ENCODE measurements around the gene CTNND2.

CTNND2 gene

GRCh38 chr5:11153670-11154382 lies 750.4 kb downstream of the CTNND2 start:
- DNase-seq (ENCODE audit: extremely low spot score): no peak
- CTCF ChIA-PET: interaction anchor here (1.7 to 2.9 kb wide), 2 partner anchors 10 to 11 kb away, joined by 6 to 7 read pairs; no protein-coding TSS in a partner anchor
- TF ChIP-seq, protein P1, sequence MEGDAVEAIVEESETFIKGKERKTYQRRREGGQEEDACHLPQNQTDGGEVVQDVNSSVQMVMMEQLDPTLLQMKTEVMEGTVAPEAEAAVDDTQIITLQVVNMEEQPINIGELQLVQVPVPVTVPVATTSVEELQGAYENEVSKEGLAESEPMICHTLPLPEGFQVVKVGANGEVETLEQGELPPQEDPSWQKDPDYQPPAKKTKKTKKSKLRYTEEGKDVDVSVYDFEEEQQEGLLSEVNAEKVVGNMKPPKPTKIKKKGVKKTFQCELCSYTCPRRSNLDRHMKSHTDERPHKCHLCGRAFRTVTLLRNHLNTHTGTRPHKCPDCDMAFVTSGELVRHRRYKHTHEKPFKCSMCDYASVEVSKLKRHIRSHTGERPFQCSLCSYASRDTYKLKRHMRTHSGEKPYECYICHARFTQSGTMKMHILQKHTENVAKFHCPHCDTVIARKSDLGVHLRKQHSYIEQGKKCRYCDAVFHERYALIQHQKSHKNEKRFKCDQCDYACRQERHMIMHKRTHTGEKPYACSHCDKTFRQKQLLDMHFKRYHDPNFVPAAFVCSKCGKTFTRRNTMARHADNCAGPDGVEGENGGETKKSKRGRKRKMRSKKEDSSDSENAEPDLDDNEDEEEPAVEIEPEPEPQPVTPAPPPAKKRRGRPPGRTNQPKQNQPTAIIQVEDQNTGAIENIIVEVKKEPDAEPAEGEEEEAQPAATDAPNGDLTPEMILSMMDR (IDR thresholded peaks at IDR 0.05; ENCODE audit: control extremely low read depth, extremely low read depth, low read depth, missing control alignments): no peak
- POLR2A ChIA-PET: no interaction called here

GRCh38 chr5:11152368-11152767 lies 751.9 kb downstream of the CTNND2 start:
- POLR2A ChIA-PET: no interaction called here
- DNase-seq (ENCODE audit: extremely low spot score): no peak
- TF ChIP-seq, protein P1 (IDR thresholded peaks at IDR 0.05; ENCODE audit: control extremely low read depth, extremely low read depth, low read depth, missing control alignments): no peak
- CTCF ChIA-PET: interaction anchor here (1.1 to 2.9 kb wide), 3 partner anchors 8 to 30 kb away, joined by 4 to 7 read pairs (median 6); no protein-coding TSS in a partner anchor

- POLR2A ChIA-PET: no interaction called here
- DNase-seq (ENCODE audit: extremely low spot score): no peak
- CTCF ChIA-PET: no interaction called here
- TF ChIP-seq, protein P1 (IDR thresholded peaks at IDR 0.05; ENCODE audit: control extremely low read depth, extremely low read depth, low read depth, missing control alignments): no peak
These were observed 753.3 kb downstream of the CTNND2 start for GRCh38 chr5:11150976-11151375.

- POLR2A ChIA-PET: no interaction called here
- DNase-seq (ENCODE audit: extremely low spot score): no peak
- TF ChIP-seq, protein P1 (IDR thresholded peaks at IDR 0.05; ENCODE audit: control extremely low read depth, extremely low read depth, low read depth, missing control alignments): no peak
- CTCF ChIA-PET: interaction anchor here (1.0 kb wide), 1 partner anchor 24 kb away, joined by 3 read pairs; no protein-coding TSS in a partner anchor
These were observed 755.3 kb downstream of the CTNND2 start for GRCh38 chr5:11148810-11149539.

DNA sequence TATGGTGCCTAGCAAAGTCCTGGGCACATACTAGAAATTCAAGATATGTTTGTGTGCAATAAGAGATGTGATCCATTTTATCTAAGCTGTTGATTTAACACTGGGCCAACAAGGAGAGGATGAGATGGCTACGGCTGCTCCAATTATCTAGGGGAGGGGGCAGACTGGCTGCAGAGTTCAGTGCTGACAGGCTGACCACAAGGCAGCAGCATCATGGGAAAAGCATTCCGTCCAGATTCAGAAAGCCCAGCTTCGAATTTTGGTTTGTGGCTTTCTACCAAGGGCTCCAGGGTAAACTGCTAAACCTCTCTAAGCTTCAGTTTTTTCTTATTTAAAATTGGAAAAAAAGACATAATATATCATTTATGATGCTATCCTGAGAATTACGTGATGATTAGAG lies 758.1 kb downstream of the CTNND2 start:
- DNase-seq (ENCODE audit: extremely low spot score): no peak
- CTCF ChIA-PET: interaction anchor here (1.4 kb wide), 1 partner anchor 14 kb away, joined by 3 read pairs; no protein-coding TSS in a partner anchor
- POLR2A ChIA-PET: no interaction called here
- TF ChIP-seq, protein P1 (IDR thresholded peaks at IDR 0.05; ENCODE audit: control extremely low read depth, extremely low read depth, low read depth, missing control alignments): no peak

DNA sequence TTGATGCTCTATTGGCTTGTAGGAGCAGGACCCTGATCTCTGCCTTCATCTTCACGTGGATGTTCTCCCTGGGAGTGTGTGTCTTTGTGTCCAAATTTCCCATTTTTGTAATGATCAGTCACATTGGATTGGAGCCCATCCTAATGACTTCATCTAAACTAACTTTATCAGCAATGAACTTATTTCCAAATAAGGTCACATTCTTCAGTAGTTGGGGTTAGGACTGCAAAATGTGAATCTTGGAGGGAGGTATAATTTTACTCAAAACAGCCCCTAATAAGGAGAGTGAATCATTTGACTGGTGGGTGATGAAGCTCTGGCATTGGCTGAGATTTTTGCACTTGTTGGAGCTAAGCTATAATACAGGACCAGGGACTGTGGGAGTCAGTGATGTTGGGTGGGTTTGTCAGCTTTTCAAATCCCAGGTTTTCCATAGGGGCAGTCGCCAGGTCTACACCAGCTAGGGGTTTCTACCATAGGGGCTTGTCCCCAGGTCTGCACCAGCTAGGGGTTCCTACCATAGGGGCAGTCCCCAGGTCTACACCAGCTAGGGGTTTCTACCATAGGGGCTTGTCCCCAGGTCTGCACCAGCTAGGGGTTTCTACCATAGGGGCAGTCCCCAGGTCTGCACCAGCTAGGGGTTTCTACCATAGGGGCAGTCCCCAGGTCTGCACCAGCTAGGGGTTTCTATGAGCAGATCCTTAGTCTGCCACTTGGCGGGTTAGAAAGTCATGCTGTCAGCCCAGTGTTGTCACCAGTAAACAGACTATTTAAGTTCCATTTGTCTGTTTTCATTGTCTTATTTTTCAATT lies 760.6 kb downstream of the CTNND2 start:
- ChIA-PET CTCF (interaction anchor here (1.6 kb wide), 1 partner anchor 10 kb away, joined by 6 read pairs; no protein-coding TSS in a partner anchor), POLR2A (no interaction called here)
- DNase-seq (ENCODE audit: extremely low spot score): no peak
- TF ChIP-seq, protein P1 (IDR thresholded peaks at IDR 0.05; ENCODE audit: control extremely low read depth, extremely low read depth, low read depth, missing control alignments): no peak
